Measurements from ENCODE around the gene KIF2A. TPM values are rescaled to one million over a fixed set of nuclear protein-coding genes. Genes with fewer than 3 reads are reported as not detected.

The KIF2A gene
- total RNA-seq, 1 donor from 2014 or later, result 55.1 TPM

GRCh38 chr5:62281411-62281810, 24.6 kb upstream of the KIF2A start:
- no peak for DNase-seq (ENCODE audit: low read depth)
- TF ChIP-seq CTCF (conservative IDR thresholded peaks at IDR 0.05; ENCODE audit: low read depth, low read length), result no peak
- no peak overlapping the region for H3K4me3 ChIP-seq (ENCODE audit: low read depth, low read length)

- DNase-seq (ENCODE audit: low read depth), result no peak
- no peak for TF ChIP-seq CTCF (conservative IDR thresholded peaks at IDR 0.05; ENCODE audit: low read depth, low read length)
- no peak overlapping the region for H3K4me3 ChIP-seq (ENCODE audit: low read depth, low read length)
These were observed 23.9 kb upstream of the KIF2A start for GRCh38 chr5:62282064-62282463.

GRCh38 chr5:62283005-62283404, 23.0 kb upstream of the KIF2A start:
- DNase-seq (ENCODE audit: low read depth), result no peak
- H3K4me3 ChIP-seq (ENCODE audit: low read depth, low read length), result no peak overlapping the region
- no peak for TF ChIP-seq CTCF (conservative IDR thresholded peaks at IDR 0.05; ENCODE audit: low read depth, low read length)

- H3K4me3 ChIP-seq (ENCODE audit: low read depth, low read length), result no peak overlapping the region
- no peak for DNase-seq (ENCODE audit: low read depth)
- TF ChIP-seq CTCF (conservative IDR thresholded peaks at IDR 0.05; ENCODE audit: low read depth, low read length), result no peak
These were observed 22.1 kb upstream of the KIF2A start for GRCh38 chr5:62283861-62284260.

- no peak for TF ChIP-seq CTCF (conservative IDR thresholded peaks at IDR 0.05; ENCODE audit: low read depth, low read length)
- no peak for DNase-seq (ENCODE audit: low read depth)
- no peak overlapping the region for H3K4me3 ChIP-seq (ENCODE audit: low read depth, low read length)
These were observed 20.8 kb upstream of the KIF2A start for GRCh38 chr5:62284946-62285891.

- no peak for TF ChIP-seq CTCF (conservative IDR thresholded peaks at IDR 0.05; ENCODE audit: low read depth, low read length)
- DNase-seq (ENCODE audit: low read depth), result no peak
- no peak overlapping the region for H3K4me3 ChIP-seq (ENCODE audit: low read depth, low read length)
These were observed 19.2 kb upstream of the KIF2A start for GRCh38 chr5:62286834-62287233.

GRCh38 chr5:62287237-62287636, 18.8 kb upstream of the KIF2A start:
- no peak for TF ChIP-seq CTCF (conservative IDR thresholded peaks at IDR 0.05; ENCODE audit: low read depth, low read length)
- H3K4me3 ChIP-seq (ENCODE audit: low read depth, low read length), result no peak overlapping the region

More at GRCh38 chr5:62287237-62287636, 18.8 kb upstream of the KIF2A start:
- DNase-seq (ENCODE audit: low read depth), result no peak
